H1 (cell line): ENCODE results near the gene PHACTR2. TPM values are rescaled to one million over a fixed set of nuclear protein-coding genes. Genes with fewer than 3 reads are reported as not detected.

ENCODE experiments used
- CBX5 ChIP-seq: fragments of 300-800, 300-1000 bp; sonication (generic); IDR thresholded peaks from 2 replicates; pipeline ENCODE4 v1.7.1; 2016; ENCODE audit warnings: antibody characterized with exemption, low read length, low read depth
- TCF12 ChIP-seq: IDR thresholded peaks from 2 replicates; pipeline ENCODE4 v1.6.1; 2011; ENCODE audit warnings: low read depth, mild to moderate bottlenecking, low read length
- polyA plus RNA-seq, 7 experiments: library from polyadenylated mRNA; depleted of rRNA in 3 of 7; stranded (reverse) in 5 of 7; unstranded in 2 of 7; fragments of >200 nt in 5 of 7; fragments of 200-250 nt in 2 of 7; gene quantifications; 1 replicate in 5 of 7; 2 replicates in 1 of 7; 4 replicates in 1 of 7; pipeline versions ENCODE4 v1.2.1 to v1.2.3, GENCODE V29; 2011 to 2013; ENCODE audit warnings: missing spikeins in 2 of 7, mixed read lengths in 2 of 7
- total RNA-seq: library from RNA; stranded (reverse); fragmentation: NEBNext Ultra II Directional; extraction: Animal tissue kit (Norgen Biotek cat#: 25700); gene quantifications from 2 replicates; pipeline ENCODE4 v1.2.1, GENCODE V29; 2021
- TF ChIP-seq, protein P1 (sequence below): fragments of 300-600 bp; sonication (generic); IDR thresholded peaks from 2 replicates; pipeline ENCODE4 v1.7.1; 2012; ENCODE audit warnings: low read length, moderate library complexity, mild to moderate bottlenecking, inconsistent platforms; ENCODE audit not compliant: insufficient replicate concordance

PHACTR2 gene
- total and polyA plus RNA-seq, 2 of the 8 experiments (the other 6 are each of a cell fraction or from before 2014, with no cell fraction given), result 16.9 to 131 TPM

DNA sequence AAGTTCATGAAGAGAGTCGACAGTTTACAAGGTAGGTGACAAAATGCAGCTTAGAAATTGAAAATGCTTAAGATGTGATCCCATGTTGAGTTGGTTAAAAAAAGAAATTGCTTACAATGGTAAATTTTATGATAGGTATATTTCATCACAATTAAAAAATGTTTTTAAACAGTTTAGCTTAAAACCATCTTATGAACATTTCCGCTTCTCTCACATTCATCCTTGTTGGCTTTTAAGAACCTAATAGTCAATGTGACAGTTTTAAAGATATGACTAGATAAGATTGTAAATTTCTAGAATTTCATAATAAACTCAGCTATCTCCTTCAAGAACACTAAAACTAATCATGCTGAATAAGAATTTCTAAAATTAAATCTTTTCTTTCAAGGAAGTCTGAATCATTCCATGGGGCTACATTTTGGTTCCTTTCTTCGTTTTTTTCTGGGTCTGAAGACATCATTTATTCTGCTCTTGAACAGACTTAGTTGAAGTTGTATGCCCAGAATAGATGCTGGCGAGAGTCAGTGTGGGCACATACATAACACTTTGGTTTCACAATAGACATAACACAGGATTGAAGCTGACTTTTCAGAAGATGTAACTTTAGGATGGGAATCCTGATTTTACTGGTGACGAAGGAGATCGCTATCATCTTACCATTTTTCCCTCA is 129.5 kb downstream of the PHACTR2 start (continued):
- TF ChIP-seq, protein P1, sequence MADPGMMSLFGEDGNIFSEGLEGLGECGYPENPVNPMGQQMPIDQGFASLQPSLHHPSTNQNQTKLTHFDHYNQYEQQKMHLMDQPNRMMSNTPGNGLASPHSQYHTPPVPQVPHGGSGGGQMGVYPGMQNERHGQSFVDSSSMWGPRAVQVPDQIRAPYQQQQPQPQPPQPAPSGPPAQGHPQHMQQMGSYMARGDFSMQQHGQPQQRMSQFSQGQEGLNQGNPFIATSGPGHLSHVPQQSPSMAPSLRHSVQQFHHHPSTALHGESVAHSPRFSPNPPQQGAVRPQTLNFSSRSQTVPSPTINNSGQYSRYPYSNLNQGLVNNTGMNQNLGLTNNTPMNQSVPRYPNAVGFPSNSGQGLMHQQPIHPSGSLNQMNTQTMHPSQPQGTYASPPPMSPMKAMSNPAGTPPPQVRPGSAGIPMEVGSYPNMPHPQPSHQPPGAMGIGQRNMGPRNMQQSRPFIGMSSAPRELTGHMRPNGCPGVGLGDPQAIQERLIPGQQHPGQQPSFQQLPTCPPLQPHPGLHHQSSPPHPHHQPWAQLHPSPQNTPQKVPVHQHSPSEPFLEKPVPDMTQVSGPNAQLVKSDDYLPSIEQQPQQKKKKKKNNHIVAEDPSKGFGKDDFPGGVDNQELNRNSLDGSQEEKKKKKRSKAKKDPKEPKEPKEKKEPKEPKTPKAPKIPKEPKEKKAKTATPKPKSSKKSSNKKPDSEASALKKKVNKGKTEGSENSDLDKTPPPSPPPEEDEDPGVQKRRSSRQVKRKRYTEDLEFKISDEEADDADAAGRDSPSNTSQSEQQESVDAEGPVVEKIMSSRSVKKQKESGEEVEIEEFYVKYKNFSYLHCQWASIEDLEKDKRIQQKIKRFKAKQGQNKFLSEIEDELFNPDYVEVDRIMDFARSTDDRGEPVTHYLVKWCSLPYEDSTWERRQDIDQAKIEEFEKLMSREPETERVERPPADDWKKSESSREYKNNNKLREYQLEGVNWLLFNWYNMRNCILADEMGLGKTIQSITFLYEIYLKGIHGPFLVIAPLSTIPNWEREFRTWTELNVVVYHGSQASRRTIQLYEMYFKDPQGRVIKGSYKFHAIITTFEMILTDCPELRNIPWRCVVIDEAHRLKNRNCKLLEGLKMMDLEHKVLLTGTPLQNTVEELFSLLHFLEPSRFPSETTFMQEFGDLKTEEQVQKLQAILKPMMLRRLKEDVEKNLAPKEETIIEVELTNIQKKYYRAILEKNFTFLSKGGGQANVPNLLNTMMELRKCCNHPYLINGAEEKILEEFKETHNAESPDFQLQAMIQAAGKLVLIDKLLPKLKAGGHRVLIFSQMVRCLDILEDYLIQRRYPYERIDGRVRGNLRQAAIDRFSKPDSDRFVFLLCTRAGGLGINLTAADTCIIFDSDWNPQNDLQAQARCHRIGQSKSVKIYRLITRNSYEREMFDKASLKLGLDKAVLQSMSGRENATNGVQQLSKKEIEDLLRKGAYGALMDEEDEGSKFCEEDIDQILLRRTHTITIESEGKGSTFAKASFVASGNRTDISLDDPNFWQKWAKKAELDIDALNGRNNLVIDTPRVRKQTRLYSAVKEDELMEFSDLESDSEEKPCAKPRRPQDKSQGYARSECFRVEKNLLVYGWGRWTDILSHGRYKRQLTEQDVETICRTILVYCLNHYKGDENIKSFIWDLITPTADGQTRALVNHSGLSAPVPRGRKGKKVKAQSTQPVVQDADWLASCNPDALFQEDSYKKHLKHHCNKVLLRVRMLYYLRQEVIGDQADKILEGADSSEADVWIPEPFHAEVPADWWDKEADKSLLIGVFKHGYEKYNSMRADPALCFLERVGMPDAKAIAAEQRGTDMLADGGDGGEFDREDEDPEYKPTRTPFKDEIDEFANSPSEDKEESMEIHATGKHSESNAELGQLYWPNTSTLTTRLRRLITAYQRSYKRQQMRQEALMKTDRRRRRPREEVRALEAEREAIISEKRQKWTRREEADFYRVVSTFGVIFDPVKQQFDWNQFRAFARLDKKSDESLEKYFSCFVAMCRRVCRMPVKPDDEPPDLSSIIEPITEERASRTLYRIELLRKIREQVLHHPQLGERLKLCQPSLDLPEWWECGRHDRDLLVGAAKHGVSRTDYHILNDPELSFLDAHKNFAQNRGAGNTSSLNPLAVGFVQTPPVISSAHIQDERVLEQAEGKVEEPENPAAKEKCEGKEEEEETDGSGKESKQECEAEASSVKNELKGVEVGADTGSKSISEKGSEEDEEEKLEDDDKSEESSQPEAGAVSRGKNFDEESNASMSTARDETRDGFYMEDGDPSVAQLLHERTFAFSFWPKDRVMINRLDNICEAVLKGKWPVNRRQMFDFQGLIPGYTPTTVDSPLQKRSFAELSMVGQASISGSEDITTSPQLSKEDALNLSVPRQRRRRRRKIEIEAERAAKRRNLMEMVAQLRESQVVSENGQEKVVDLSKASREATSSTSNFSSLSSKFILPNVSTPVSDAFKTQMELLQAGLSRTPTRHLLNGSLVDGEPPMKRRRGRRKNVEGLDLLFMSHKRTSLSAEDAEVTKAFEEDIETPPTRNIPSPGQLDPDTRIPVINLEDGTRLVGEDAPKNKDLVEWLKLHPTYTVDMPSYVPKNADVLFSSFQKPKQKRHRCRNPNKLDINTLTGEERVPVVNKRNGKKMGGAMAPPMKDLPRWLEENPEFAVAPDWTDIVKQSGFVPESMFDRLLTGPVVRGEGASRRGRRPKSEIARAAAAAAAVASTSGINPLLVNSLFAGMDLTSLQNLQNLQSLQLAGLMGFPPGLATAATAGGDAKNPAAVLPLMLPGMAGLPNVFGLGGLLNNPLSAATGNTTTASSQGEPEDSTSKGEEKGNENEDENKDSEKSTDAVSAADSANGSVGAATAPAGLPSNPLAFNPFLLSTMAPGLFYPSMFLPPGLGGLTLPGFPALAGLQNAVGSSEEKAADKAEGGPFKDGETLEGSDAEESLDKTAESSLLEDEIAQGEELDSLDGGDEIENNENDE, result no peak
- TF ChIP-seq CBX5 (no peak), TCF12 (no peak)
